AG09309 (cell line): ENCODE measurements around the gene SLC25A21.

Experiments
- DNase-seq: peaks from one replicate; pipeline ENCODE4 v3.0.0-alpha.2; 2010; ENCODE audit warnings: low read depth
- H3K4me3 ChIP-seq: 2 replicates; pipeline ENCODE4 v1.5.1; 2011; ENCODE audit warnings: mild to moderate bottlenecking, low read depth, low read length, moderate library complexity; ENCODE audit not compliant: control insufficient read depth
- TF ChIP-seq, protein P1 (sequence below): IDR thresholded peaks from 2 replicates; pipeline ENCODE4 v1.5.1; 2011; ENCODE audit warnings: mild to moderate bottlenecking, low read depth, low read length, inconsistent platforms; ENCODE audit not compliant: insufficient read depth, control insufficient read depth; ENCODE audit errors: missing control alignments

The SLC25A21 gene

GRCh38 chr14:36771028-36771640, 401.3 kb downstream of the SLC25A21 start:
- TF ChIP-seq, protein P1, sequence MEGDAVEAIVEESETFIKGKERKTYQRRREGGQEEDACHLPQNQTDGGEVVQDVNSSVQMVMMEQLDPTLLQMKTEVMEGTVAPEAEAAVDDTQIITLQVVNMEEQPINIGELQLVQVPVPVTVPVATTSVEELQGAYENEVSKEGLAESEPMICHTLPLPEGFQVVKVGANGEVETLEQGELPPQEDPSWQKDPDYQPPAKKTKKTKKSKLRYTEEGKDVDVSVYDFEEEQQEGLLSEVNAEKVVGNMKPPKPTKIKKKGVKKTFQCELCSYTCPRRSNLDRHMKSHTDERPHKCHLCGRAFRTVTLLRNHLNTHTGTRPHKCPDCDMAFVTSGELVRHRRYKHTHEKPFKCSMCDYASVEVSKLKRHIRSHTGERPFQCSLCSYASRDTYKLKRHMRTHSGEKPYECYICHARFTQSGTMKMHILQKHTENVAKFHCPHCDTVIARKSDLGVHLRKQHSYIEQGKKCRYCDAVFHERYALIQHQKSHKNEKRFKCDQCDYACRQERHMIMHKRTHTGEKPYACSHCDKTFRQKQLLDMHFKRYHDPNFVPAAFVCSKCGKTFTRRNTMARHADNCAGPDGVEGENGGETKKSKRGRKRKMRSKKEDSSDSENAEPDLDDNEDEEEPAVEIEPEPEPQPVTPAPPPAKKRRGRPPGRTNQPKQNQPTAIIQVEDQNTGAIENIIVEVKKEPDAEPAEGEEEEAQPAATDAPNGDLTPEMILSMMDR = no peak
- no peak overlapping the region for H3K4me3 ChIP-seq
- no peak for DNase-seq

DNA sequence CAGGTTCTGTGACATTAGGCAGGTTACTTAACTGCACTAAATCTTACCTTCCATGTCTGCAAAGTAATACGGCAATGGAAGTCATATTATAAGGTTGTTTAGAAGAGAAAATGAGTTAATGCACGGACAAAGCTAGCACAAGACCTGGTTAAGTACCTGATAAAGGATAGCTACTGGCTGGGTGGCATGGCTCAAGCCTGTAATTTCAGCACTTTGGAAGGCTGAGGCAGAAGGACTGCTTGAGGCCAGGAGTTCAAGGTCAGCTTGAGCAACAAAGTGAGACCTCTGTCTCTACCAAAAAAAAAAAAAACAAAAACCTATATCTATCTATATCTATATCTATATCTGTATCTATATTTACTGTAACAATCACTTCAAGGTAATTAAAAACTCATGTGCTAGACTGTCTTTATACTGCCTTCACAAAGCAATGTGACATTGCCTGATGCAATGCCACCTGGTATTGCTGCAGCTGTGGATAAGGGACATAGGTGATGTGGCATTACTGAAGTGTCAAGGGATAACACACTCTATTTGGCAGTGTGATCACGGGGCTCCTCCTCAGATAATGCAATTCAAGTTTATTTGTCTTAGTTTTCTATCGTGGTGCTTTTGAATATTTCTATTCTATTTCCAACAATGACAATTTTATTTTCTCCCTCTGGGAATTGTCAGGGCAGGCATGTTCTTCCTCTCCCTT, 403.6 kb downstream of the SLC25A21 start:
- no peak for DNase-seq
- no peak overlapping the region for H3K4me3 ChIP-seq
- TF ChIP-seq, protein P1 = no peak

GRCh38 chr14:36767603-36768281, 404.7 kb downstream of the SLC25A21 start:
- TF ChIP-seq, protein P1 = no peak
- no peak overlapping the region for H3K4me3 ChIP-seq
- no peak for DNase-seq

- TF ChIP-seq, protein P1 = no peak
- H3K4me3 ChIP-seq = no peak overlapping the region
- DNase-seq = no peak
These were observed 405.4 kb downstream of the SLC25A21 start for GRCh38 chr14:36766974-36767373.

DNA sequence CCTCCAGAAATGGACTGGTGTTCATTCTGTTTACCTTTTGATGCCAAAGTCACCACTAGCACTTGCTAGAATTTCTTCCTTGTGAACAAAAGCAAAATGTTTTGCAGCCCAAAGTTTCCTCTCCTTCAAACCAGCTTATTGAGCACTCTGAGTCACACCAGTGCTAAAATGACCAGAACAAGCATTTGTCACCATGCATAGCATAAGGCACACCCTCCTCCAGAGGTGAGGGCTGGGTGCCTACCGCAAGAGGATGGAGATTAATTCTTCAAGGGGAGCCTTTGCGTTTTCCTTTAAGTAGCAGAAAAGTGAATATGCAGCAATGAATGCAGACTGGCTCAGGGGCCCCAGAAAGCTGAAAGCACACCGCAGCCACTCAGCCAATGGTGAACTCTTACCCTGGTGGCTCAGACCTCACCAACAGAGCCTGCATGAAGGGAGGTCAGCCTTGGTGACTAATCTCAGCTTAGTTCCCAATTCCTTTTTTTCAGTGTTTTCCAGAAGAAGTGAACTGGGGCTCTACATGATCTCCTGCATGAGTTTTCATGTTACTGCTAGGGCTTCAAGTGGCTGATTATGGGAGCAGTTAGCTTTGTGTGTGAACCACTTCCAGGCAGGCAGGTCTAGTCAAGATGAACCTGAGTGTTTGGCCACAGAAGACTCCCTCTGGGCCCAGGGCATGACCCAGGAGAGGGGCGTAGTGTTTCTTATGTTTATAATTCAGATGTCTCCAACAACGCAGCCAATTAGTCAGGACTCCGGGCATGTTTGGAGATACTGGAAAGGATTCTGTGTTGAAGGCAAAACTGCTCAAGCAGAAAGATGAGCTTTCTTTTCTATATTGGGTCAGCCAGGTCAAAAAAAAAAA, 414.4 kb downstream of the SLC25A21 start:
- DNase-seq = no peak
- TF ChIP-seq, protein P1 = no peak

DNA sequence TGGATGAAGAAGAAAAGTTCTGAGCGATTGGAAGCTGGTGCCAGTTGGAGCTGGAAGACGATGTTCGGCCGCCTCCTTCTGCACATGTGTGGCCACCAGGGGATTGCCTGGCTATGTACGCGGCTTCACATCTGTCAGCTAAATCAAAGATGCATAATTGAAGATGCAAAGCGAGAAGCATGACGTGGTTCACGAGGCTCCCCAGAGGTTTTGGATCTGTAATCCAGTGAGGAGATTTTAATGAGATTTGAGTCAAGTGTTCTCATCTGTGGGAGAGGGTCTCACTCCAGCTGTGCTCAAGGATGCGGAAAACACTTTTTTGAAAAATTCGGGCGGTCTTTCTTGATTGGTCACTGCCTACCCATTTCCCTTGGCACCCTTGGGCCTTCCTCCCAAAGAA, 416.2 kb downstream of the SLC25A21 start:
- no peak overlapping the region for H3K4me3 ChIP-seq
- DNase-seq = no peak
- TF ChIP-seq, protein P1 = no peak

More for the DNA sequence above, 414.4 kb downstream of the SLC25A21 start:
- no peak overlapping the region for H3K4me3 ChIP-seq
